ENCODE measurements around the gene PPP1R1A. TPM values are rescaled to one million over a fixed set of nuclear protein-coding genes. Genes with fewer than 3 reads are reported as not detected.

The PPP1R1A gene
- total and polyA plus RNA-seq, 9 of the 15 experiments (the other 6 are each of a cell fraction or from before 2014, with no cell fraction given): not detected

- FAIRE-seq (no peak), ATAC-seq (no peak), DNase-seq (ENCODE audit: extremely low read depth in 1 of 4, low spot score in 3 of 4) (no peak)
- in situ Hi-C loops (cut with MboI): no loop called here
- no peaks in the 10 kb centered on the region for H3K4me1 ChIP-seq (replicated peaks in 1 of 2; ENCODE audit: control insufficient read depth in 2 of 2, insufficient read depth in 2 of 2, low read length in 2 of 2)
- no peak overlapping the region for H3K4me3 ChIP-seq
- H3K79me2 ChIP-seq (ENCODE audit: control insufficient read depth, insufficient read depth, low read length): no peaks in the 10 kb centered on the region
- intact Hi-C loops (cut with micrococcal nuclease): no loop called here
- BruUV-seq (replicated peaks): no TSS peak
- H3K27ac ChIP-seq (ENCODE audit: extremely low read depth, low read depth, low read length): no peak overlapping the region
- H3K4me2 ChIP-seq (ENCODE audit: insufficient read depth, low read length): no peak overlapping the region
- no peak for TF ChIP-seq HMGXB4 (CRISPR knock-in tag; IDR thresholded peaks at IDR 0.05)
- no peak for TF ChIP-seq MAX (CRISPR knock-in tag; IDR thresholded peaks at IDR 0.05)
- TF ChIP-seq NFXL1 (CRISPR knock-in tag; IDR thresholded peaks at IDR 0.05): no peak
- no peak for TF ChIP-seq ZNF347 (CRISPR knock-in tag; IDR thresholded peaks at IDR 0.05; ENCODE audit: low read depth)
- TF ChIP-seq RBM22 (IDR thresholded peaks at IDR 0.05; ENCODE audit: low read depth, low read length, poor library complexity, severe bottlenecking): no peak
- no peak for TF ChIP-seq DLX4 (CRISPR knock-in tag; IDR thresholded peaks at IDR 0.05)
- no peak for TF ChIP-seq ZNF143 (CRISPR knock-in tag; IDR thresholded peaks at IDR 0.05)
- TF ChIP-seq ELF4 (CRISPR knock-in tag; IDR thresholded peaks at IDR 0.05): no peak
- ChIA-PET CTCF (ENCODE audit: low intra/inter-chr PET ratio) (no interaction called here), POLR2A (no interaction called here)
- WGBS (ENCODE audit: insufficient coverage, low coverage, missing lambda C conversion rate): 0% methylated on average over 3 of the region's 3 CpGs
- H3K36me3 ChIP-seq (ENCODE audit: control insufficient read depth, insufficient read depth, low read length): no peaks in the 10 kb centered on the region
- no peak overlapping the region for H3K9ac ChIP-seq (ENCODE audit: insufficient read depth in 1 of 2, low read depth in 2 of 2, low read length in 2 of 2)
- H2AFZ ChIP-seq (ENCODE audit: low read depth, low read length): no peak overlapping the region
- no peaks in the 10 kb centered on the region for H3K9me1 ChIP-seq (ENCODE audit: control insufficient read depth, insufficient read depth, low read length)
- H4K20me1 ChIP-seq (replicated peaks; ENCODE audit: control insufficient read depth, insufficient read depth, low read length): no peaks in the 10 kb centered on the region
- peaks cover 0 to 39% of the 10 kb centered on the region in 2 experiments; a peak in 2 of 5 replicates for H3K27me3 ChIP-seq (ENCODE audit: control insufficient read depth in 2 of 2, insufficient read depth in 2 of 2, low read length in 2 of 2)
- no peaks in the 10 kb centered on the region for H3K9me3 ChIP-seq (replicated peaks; ENCODE audit: control insufficient read depth, insufficient read depth, low read depth, low read length)
Measured at GRCh38 chr12:54611715-54612149, 23.3 kb upstream of the PPP1R1A start.
